Measurements from ENCODE around the gene CEP89.
A peak's percentile ranks its signal among the peaks of the same experiment; 100 is the strongest.
"Not testable (repeated sequence)": the region's sequence is repeated elsewhere in the genome, so short reads cannot be mapped to it uniquely, and the experiment has no call there.

The CEP89 gene

DNA sequence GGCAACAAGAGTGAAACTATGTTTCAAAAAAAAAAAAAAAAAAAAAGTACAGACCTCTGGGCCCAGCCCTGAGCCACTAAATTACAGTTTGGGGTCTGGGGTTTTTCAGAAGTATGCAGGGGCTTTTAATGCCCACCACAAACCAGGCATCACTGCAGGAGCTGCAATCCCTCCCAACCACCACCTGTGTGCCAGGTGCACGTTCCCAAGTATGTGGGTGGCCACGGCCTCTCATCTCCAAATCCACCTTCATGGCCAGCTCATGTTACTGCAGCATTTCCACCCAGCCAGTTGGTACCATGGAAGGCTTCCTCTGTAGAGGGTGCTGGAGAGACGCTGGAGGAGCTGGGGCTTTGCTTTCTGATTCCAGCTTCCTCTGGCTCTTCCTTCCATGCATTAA is 26.5 kb downstream of the CEP89 start:
- DNase-seq (ENCODE audit: low spot score) = no peak

DNA sequence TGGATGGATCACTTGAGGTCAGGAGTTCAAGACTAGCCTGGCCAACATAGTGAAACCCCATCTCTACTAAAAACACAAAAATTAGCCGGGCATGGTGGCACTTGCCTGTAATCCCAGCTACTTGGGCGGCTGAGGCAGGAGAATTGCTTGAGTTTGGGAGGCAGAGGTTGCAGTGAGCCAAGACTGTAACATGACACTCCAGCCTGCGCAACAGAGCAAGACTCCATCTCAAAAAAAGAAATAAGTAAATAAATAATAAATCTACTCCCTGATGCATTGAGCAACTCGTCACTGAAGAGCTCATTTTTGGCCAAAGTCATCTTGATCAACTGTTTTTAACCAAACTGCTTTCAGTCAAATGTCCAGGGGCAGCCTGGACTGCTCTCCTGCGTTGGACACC is 30.5 kb downstream of the CEP89 start:
- DNase-seq (ENCODE audit: low spot score) = not testable (repeated sequence)

GRCh38 chr19:32936065-32936464 is 35.7 kb downstream of the CEP89 start:
- DNase-seq (ENCODE audit: low spot score) = no peak

DNA sequence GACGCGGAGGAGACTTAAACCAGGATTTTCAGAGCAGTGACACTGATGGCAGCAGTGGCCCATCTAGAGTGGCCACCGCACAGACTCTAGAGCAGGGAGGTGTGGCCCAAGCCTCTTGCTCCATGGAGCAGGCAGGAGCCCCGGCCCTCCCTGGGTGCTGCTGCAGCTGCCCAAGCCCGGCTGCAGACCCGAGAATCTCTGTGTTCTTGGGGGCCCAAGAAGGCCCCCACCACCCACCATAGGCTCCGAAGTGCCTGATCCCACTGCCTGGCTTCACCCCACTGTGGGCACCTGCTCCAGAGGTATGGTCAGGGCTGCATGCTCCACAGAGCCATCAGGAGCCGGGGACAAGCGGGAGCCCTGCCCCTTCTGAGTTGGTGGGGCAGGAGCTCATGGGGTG is 36.1 kb downstream of the CEP89 start:
- DNase-seq (ENCODE audit: low spot score) = no peak

- no peak for DNase-seq (ENCODE audit: low spot score)
Measured at GRCh38 chr19:32933571-32933970, 38.2 kb downstream of the CEP89 start.

DNA sequence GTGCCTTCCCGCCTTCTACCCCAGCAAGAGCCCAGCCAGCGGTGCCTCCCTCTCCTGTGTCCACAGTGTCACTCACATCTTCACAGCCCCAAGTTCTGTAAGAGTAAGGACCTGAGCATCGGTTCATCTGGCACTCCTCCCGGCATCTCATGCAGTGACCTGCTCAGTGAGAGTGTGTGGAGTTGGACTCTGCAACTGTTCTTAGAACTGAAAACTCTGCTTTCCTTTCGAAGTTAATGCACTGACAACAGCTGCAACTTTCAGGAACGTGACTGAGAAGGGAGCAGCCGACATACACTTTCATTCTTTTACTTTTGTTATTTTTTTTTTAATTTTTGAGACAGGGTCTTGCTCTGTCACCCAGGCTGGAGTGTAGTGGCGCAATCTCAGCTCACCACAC is 41.2 kb downstream of the CEP89 start:
- DNase-seq (ENCODE audit: low spot score) = no peak

DNA sequence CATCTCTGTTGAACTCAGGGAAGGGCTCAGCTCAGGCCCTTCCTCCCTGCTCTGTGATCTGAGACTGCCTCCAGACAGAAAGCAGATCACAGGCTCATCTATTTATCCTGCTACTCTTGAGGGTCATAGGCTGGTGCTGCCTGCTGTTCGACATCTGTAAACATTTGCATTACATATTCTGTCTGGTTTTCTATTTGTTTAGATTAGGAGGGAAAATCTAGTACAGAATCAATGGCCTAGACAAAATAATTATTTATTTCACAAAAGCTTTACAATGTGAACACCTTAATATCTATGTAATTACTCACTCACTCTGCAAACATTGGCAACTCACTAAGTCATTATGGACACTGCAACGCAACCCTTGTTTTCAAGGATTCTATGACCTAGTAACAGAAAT is 43.0 kb downstream of the CEP89 start:
- DNase-seq (ENCODE audit: low spot score) = no peak

- DNase-seq (ENCODE audit: low spot score) = peak; percentile 3
Measured at GRCh38 chr19:32924200-32924599, 47.6 kb downstream of the CEP89 start.

- no peak for DNase-seq (ENCODE audit: low spot score)
Measured at GRCh38 chr19:32921624-32922023, 50.1 kb downstream of the CEP89 start.

- DNase-seq (ENCODE audit: low spot score) = no peak
Measured at GRCh38 chr19:32919365-32919764, 52.4 kb downstream of the CEP89 start.

DNA sequence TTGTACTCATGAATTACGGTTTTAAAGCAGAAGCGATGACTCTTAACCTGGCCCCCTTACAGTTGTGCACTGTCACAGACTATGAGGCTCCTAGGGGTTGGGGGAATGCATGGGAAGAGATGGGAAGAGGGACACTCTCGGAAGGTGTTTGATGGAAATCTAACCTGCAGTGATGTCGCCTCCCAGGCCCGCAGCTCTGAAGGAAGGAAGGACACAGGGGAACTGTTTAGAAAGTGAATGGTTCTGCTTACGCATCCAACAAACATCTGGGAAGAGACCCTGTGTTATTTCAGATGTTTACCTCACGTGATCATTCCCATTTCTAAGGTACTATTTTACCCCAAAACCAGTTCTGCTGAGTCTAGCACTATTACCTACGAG is 54.2 kb downstream of the CEP89 start:
- DNase-seq (ENCODE audit: low spot score) = no peak

GRCh38 chr19:32916969-32917615 is 54.7 kb downstream of the CEP89 start:
- no peak for DNase-seq (ENCODE audit: low spot score)

DNA sequence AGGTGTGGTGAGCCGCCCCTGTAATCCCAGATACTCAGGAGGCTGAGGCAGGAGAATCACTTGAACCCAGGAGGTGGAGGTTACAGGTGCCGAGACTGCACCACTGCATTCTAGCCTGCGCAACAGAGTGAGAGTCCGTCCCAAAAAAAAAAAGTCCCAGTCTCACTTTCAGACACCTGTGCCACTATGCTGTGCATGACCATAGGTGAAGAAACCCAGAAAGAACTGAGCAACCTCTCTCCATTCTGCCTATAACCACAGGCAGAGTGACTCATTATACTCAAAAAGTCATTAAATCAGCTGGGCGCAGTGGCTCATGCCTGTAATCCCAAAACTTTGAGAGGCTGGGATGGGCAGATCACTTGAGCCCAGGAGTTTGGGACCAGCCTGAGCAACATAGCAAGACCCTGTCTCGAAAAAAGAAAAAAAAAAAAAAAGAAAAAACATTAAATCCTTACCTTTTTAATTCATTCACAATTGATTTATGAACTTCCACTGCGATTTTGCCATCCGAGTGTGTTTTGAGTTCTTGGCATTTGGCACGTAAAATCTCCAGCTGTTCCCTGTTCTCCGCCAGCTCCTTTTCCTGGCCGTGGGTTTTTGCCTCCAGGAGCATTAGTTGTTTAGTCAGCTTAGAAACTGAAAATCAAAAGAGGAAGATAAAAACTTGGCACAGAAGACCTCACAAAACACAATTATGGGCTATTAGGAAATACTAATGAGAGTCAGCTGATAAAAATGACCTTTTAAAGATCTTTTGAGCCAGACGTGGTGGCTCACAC is 56.7 kb downstream of the CEP89 start:
- no peak for DNase-seq (ENCODE audit: low spot score)

- no peak for DNase-seq (ENCODE audit: low spot score)
Measured at GRCh38 chr19:32911467-32911866, 60.3 kb downstream of the CEP89 start.

DNA sequence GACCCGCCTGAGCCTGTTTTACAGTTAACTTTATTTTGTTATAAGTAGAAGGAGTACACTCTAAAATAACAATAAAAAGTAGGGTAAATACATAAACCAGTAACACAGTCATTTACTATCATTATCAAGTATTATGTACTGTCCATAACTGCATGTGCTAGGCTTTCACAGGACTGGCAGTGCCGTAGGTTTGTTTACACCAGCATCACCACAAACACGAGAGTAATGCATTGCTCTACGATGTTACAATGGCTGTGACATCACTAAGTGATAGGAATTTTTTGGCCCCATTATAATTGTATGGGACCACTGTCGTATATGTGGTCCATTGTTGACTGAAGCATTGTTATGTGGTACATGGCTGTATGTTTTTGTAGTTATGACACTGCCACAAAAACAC is 60.9 kb downstream of the CEP89 start:
- DNase-seq (ENCODE audit: low spot score) = no peak

DNA sequence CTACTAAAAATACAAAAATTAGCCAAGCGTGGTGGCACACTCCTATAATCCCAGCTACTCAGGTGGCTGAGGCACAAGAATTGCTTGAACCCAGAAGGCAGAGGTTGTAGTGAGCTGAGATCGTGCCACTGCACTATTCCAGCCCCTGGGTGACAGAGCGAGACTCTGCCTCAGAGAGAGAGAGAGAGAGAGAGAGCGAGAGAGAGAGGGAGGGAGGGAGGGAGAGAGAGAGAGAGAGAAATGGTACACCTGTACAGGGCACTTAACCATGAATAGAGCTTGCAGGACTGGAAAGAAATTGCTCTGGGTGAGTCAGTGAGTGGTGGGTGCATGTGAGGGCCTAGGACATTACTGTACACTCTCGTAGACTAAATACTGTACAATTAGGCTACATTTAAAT is 61.7 kb downstream of the CEP89 start:
- no peak for DNase-seq (ENCODE audit: low spot score)

DNA sequence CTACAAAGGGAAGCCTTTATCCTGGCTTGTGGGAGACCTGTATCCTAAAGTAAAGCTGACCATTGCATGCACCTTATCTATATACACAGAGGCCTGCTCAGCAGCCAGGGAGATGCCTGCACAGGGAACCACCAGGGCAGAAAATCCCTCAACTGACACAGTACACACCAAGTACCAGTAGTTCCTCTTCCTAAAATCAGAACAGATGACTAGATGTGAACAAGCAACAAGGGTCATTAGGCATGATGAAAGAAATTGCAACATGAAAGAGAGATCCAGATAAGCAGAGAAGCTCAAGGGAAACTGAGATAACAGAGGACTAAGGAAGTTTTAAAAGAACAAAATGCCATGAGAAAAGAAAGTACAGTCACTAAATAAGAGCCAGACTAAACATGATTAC is 62.5 kb downstream of the CEP89 start:
- DNase-seq (ENCODE audit: low spot score) = no peak

GRCh38 chr19:32908641-32909190 is 63.0 kb downstream of the CEP89 start:
- DNase-seq (ENCODE audit: low spot score) = no peak

DNA sequence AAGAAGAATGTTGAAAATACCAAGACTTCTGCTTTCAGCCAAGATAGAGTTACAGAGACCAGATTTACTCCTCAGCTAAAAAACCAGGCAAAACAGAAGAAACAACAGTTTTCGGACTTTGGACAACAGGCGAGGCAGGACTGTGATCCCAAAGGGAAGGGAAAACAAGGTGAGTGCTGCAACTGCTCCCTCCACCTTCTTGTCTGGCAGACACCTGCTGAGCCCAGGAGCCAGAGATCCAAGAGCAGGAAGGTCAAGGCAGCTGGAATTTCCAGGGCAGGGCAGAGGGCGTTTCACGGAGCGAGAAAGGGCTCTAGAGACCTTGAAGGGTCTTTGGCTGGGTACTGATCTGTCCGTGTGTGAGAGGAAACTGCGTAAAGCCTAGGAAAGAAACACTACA is 69.3 kb downstream of the CEP89 start:
- no peak for DNase-seq (ENCODE audit: low spot score)

DNA sequence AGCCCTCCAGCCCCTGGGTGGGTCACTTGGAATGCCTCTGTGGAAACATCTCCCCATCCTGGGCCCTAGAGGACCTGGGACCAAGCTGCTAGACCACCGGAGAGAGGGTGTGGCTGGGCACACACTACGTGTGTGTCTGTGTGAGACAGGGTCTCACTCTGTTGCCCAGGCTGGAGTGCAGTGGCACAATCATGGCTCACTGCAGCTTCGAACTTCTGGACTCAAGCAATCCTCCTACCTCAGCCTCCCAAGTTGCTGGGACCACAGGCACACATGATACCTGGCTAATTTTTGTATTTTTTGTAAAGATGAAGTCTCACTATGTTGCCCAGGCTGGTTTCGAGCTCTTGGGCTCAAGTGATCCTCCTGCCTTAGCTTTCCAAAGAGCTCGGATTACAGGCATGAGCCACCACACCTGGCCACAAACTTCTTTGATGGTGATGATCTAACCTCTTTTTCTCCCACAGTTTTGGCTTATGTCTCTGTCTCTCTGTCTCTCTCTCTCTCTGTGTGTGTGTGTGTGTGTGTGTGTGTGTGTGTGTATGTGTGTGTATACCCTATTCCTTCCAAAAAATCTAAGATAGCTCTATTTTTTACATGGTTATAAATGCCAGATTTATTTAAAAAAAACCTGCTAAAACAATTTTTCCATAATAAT is 70.1 kb downstream of the CEP89 start:
- no peak for DNase-seq (ENCODE audit: low spot score)

- no peak for DNase-seq (ENCODE audit: low spot score)
Measured at GRCh38 chr19:32896516-32897214, 75.1 kb downstream of the CEP89 start.

DNA sequence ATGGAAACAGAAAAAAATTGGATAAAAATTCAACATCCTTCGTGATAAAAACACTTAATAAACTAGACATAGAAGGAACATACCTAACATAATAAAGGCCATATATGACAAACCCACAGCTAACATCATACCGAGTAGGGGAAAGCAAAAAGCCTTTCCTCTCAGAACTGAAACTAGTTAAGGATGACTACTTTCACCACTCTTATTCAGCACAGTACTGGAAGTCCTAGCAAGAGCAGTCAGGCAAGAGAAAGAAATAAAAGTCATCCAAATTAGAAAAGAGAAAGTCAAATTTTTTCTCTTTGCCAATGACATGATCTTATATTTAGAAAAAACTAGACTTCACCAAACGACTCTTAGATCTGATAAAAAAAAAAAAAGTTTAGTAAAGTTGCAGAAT is 76.4 kb downstream of the CEP89 start:
- DNase-seq (ENCODE audit: low spot score) = no peak
